ENCODE measurements around the gene DMD. TPM values are rescaled to one million over a fixed set of nuclear protein-coding genes. Genes with fewer than 3 reads are reported as not detected.
"Not testable (repeated sequence)": the region's sequence is repeated elsewhere in the genome, so short reads cannot be mapped to it uniquely, and the experiment has no call there.

DMD gene
- total RNA-seq, 2 donors from 2014 or later, result 0.32 to 1.8 TPM

- Mint-ChIP-seq H3K4me3 (no peak overlapping the region), H3K36me3 (ENCODE audit: low read depth) (no peaks in the 10 kb centered on the region), H3K27me3 (no peaks in the 10 kb centered on the region), H3K4me1 (no peaks in the 10 kb centered on the region), H3K27ac (no peak overlapping the region)
- H3K9me3 ChIP-seq (ENCODE audit: control insufficient read depth, low read length, poor library complexity, severe bottlenecking), result no peaks in the 10 kb centered on the region
- ATAC-seq (no peak), DNase-seq (no peak)
These were observed 466.0 kb downstream of the DMD start for GRCh38 chrX:32745323-32745722.

GRCh38 chrX:32744921-32745320 is 466.4 kb downstream of the DMD start:
- H3K27ac Mint-ChIP-seq, result no peak overlapping the region
- H3K36me3 Mint-ChIP-seq (ENCODE audit: low read depth), result no peaks in the 10 kb centered on the region
- H3K4me1 Mint-ChIP-seq, result no peaks in the 10 kb centered on the region
- ATAC-seq (no peak), DNase-seq (no peak)
- H3K27me3 Mint-ChIP-seq, result no peaks in the 10 kb centered on the region
- no peak overlapping the region for H3K4me3 Mint-ChIP-seq
- H3K9me3 ChIP-seq (ENCODE audit: control insufficient read depth, low read length, poor library complexity, severe bottlenecking), result no peaks in the 10 kb centered on the region

GRCh38 chrX:32741910-32742309 is 469.4 kb downstream of the DMD start:
- H3K27me3 Mint-ChIP-seq, result no peaks in the 10 kb centered on the region
- H3K9me3 ChIP-seq (ENCODE audit: control insufficient read depth, low read length, poor library complexity, severe bottlenecking), result no peaks in the 10 kb centered on the region
- DNase-seq, result no peak
- no peaks in the 10 kb centered on the region for H3K4me1 Mint-ChIP-seq
- H3K27ac Mint-ChIP-seq, result no peak overlapping the region
- no peak for ATAC-seq
- H3K4me3 Mint-ChIP-seq, result no peak overlapping the region
- no peaks in the 10 kb centered on the region for H3K36me3 Mint-ChIP-seq (ENCODE audit: low read depth)

GRCh38 chrX:32708542-32708941 is 502.8 kb downstream of the DMD start:
- Mint-ChIP-seq H3K36me3 (ENCODE audit: low read depth) (no peaks in the 10 kb centered on the region), H3K4me3 (no peak overlapping the region), H3K4me1 (no peaks in the 10 kb centered on the region), H3K27me3 (no peaks in the 10 kb centered on the region), H3K27ac (no peak overlapping the region)
- H3K9me3 ChIP-seq (ENCODE audit: control insufficient read depth, low read length, poor library complexity, severe bottlenecking), result no peaks in the 10 kb centered on the region
- ATAC-seq (no peak), DNase-seq (no peak)

GRCh38 chrX:32705385-32705784 is 506.0 kb downstream of the DMD start:
- H3K4me3 Mint-ChIP-seq; H3K27me3 Mint-ChIP-seq; DNase-seq; H3K27ac Mint-ChIP-seq; ATAC-seq; H3K36me3 Mint-ChIP-seq (ENCODE audit: low read depth); H3K9me3 ChIP-seq (ENCODE audit: control insufficient read depth, low read length, poor library complexity, severe bottlenecking); H3K4me1 Mint-ChIP-seq: not testable (repeated sequence)

GRCh38 chrX:32687379-32687778 is 524.0 kb downstream of the DMD start:
- DNase-seq (no peak), ATAC-seq (no peak)
- Mint-ChIP-seq H3K27ac (no peak overlapping the region), H3K4me1 (no peaks in the 10 kb centered on the region), H3K36me3 (ENCODE audit: low read depth) (no peaks in the 10 kb centered on the region), H3K27me3 (no peaks in the 10 kb centered on the region), H3K4me3 (no peak overlapping the region)
- H3K9me3 ChIP-seq (ENCODE audit: control insufficient read depth, low read length, poor library complexity, severe bottlenecking), result no peaks in the 10 kb centered on the region

- H3K4me1 Mint-ChIP-seq, result no peaks in the 10 kb centered on the region
- H3K9me3 ChIP-seq (ENCODE audit: control insufficient read depth, low read length, poor library complexity, severe bottlenecking), result no peaks in the 10 kb centered on the region
- H3K27me3 Mint-ChIP-seq, result no peaks in the 10 kb centered on the region
- ATAC-seq (no peak), DNase-seq (no peak)
- no peak overlapping the region for H3K27ac Mint-ChIP-seq
- H3K36me3 Mint-ChIP-seq (ENCODE audit: low read depth), result no peaks in the 10 kb centered on the region
- no peak overlapping the region for H3K4me3 Mint-ChIP-seq
These were observed 532.9 kb downstream of the DMD start for GRCh38 chrX:32678487-32678886.

GRCh38 chrX:32673193-32673592 is 538.2 kb downstream of the DMD start:
- no peaks in the 10 kb centered on the region for H3K27me3 Mint-ChIP-seq
- no peak overlapping the region for H3K27ac Mint-ChIP-seq
- H3K4me1 Mint-ChIP-seq, result no peaks in the 10 kb centered on the region

GRCh38 chrX:32662516-32662915 is 548.8 kb downstream of the DMD start:
- no peak for ATAC-seq
- Mint-ChIP-seq H3K27ac (no peak overlapping the region), H3K36me3 (ENCODE audit: low read depth) (no peaks in the 10 kb centered on the region)

More at GRCh38 chrX:32673193-32673592, 538.2 kb downstream of the DMD start:
- DNase-seq, result no peak
- Mint-ChIP-seq H3K36me3 (ENCODE audit: low read depth) (no peaks in the 10 kb centered on the region), H3K4me3 (no peak overlapping the region)
- H3K9me3 ChIP-seq (ENCODE audit: control insufficient read depth, low read length, poor library complexity, severe bottlenecking), result no peaks in the 10 kb centered on the region
- ATAC-seq, result no peak

GRCh38 chrX:32644476-32645245 is 566.7 kb downstream of the DMD start:
- no peak overlapping the region for H3K4me3 Mint-ChIP-seq
- peaks cover 2% of the 10 kb centered on the region for H3K9me3 ChIP-seq (ENCODE audit: control insufficient read depth, low read length, poor library complexity, severe bottlenecking)
- ATAC-seq (no peak), DNase-seq (no peak)
- H3K4me1 Mint-ChIP-seq, result no peaks in the 10 kb centered on the region
- no peak overlapping the region for H3K27ac Mint-ChIP-seq
- H3K36me3 Mint-ChIP-seq (ENCODE audit: low read depth), result no peaks in the 10 kb centered on the region
- no peaks in the 10 kb centered on the region for H3K27me3 Mint-ChIP-seq

More at GRCh38 chrX:32662516-32662915, 548.8 kb downstream of the DMD start:
- no peak for DNase-seq
- H3K27me3 Mint-ChIP-seq, result no peaks in the 10 kb centered on the region
- no peak overlapping the region for H3K4me3 Mint-ChIP-seq
- no peaks in the 10 kb centered on the region for H3K9me3 ChIP-seq (ENCODE audit: control insufficient read depth, low read length, poor library complexity, severe bottlenecking)
- no peaks in the 10 kb centered on the region for H3K4me1 Mint-ChIP-seq

- peaks cover 2% of the 10 kb centered on the region for H3K9me3 ChIP-seq (ENCODE audit: control insufficient read depth, low read length, poor library complexity, severe bottlenecking)
- Mint-ChIP-seq H3K36me3 (ENCODE audit: low read depth) (no peaks in the 10 kb centered on the region), H3K4me1 (no peaks in the 10 kb centered on the region), H3K4me3 (no peak overlapping the region), H3K27me3 (no peaks in the 10 kb centered on the region), H3K27ac (no peak overlapping the region)
- DNase-seq (no peak), ATAC-seq (no peak)
These were observed 569.1 kb downstream of the DMD start for GRCh38 chrX:32642283-32642682.

GRCh38 chrX:32618154-32618553 is 593.2 kb downstream of the DMD start:
- no peak overlapping the region for H3K27ac Mint-ChIP-seq
- no peaks in the 10 kb centered on the region for H3K27me3 Mint-ChIP-seq
- DNase-seq (no peak), ATAC-seq (no peak)
- H3K4me1 Mint-ChIP-seq, result no peaks in the 10 kb centered on the region
- no peaks in the 10 kb centered on the region for H3K9me3 ChIP-seq (ENCODE audit: control insufficient read depth, low read length, poor library complexity, severe bottlenecking)
- no peaks in the 10 kb centered on the region for H3K36me3 Mint-ChIP-seq (ENCODE audit: low read depth)
- H3K4me3 Mint-ChIP-seq, result no peak overlapping the region

- DNase-seq (no peak), ATAC-seq (no peak)
- Mint-ChIP-seq H3K27ac (no peak overlapping the region), H3K36me3 (ENCODE audit: low read depth) (no peaks in the 10 kb centered on the region), H3K4me1 (no peaks in the 10 kb centered on the region), H3K27me3 (no peaks in the 10 kb centered on the region), H3K4me3 (no peak overlapping the region)
- no peaks in the 10 kb centered on the region for H3K9me3 ChIP-seq (ENCODE audit: control insufficient read depth, low read length, poor library complexity, severe bottlenecking)
These were observed 596.6 kb downstream of the DMD start for GRCh38 chrX:32614707-32615106.

GRCh38 chrX:32599156-32599555 is 612.2 kb downstream of the DMD start:
- H3K4me1 Mint-ChIP-seq, result no peaks in the 10 kb centered on the region
- H3K9me3 ChIP-seq (ENCODE audit: control insufficient read depth, low read length, poor library complexity, severe bottlenecking), result no peaks in the 10 kb centered on the region
- H3K27me3 Mint-ChIP-seq, result no peaks in the 10 kb centered on the region
- ATAC-seq (no peak), DNase-seq (no peak)
- no peak overlapping the region for H3K27ac Mint-ChIP-seq
- H3K36me3 Mint-ChIP-seq (ENCODE audit: low read depth), result no peaks in the 10 kb centered on the region
- no peak overlapping the region for H3K4me3 Mint-ChIP-seq

Data from T-helper 17 cell (primary cell).